OCI-M2 (cell line): Measurements from ENCODE around the gene TINAG.

Experiments
- DNase-seq: peaks from one replicate; lab custom pipeline; 2025; ENCODE audit not compliant: unreplicated experiment; lab: John Stamatoyannopoulos, UW

Gene TINAG

DNA sequence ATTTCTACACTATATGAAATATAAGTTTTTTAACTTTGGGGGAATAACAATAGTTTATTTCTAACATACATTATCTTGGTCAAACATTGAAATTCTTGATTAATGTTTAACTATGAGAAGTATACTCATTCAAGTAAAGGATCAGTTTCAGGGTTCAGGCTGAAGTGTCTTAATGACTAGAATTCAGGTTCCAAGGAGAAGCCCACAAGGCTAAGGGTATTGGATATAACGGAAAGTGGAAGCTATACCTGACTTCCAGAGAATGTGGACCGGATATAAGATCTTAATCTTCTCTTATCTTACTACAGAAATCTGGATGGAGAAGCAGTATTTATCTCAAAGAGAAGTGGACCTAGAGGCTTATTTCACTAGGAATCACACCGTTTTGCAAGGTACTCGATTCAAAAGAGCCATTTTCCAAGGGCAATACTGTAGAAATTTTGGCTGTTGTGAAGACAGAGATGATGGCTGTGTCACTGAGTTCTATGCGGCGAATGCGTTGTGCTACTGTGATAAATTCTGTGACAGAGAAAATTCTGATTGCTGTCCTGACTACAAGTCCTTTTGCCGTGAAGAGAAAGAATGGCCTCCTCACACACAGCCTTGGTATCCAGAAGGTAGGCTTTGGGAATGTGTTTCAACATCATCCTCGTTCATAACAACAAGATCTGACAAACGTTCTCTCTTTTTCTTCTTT, at the start of gene TINAG:
Gene TINAG, plus strand, starts transcription at position 153 of the 697 bp plus-strand sequence. Its CDS starts 110 bp downstream, at position 263.
- DNase-seq, result no peak

- no peak for DNase-seq
Observed at GRCh38 chr6:54260025-54260424, 48.2 kb upstream of the TINAG start.

DNA sequence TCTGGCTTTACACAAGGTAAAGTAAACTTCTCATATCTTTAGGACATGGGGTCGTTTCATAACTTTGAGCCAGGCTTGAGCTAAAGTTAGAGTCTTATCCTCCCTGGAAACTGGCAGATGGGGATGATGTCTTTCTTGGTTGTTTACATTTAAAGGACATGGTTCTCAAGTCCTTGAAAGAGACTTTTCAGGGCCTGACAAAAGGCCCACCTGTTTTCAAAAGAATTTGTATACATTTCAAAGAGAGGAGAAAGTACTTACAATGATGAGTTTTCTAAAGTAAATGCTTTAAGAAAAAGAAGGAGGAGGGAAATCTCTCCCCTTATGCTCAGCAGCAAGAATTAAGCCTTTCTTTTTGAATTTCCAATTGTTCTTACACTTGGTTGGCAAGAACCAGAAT, 45.7 kb upstream of the TINAG start:
- DNase-seq, result no peak

- no peak for DNase-seq
Observed at GRCh38 chr6:54262971-54263370, 45.3 kb upstream of the TINAG start.

GRCh38 chr6:54264581-54265272, 43.5 kb upstream of the TINAG start:
- no peak for DNase-seq

DNA sequence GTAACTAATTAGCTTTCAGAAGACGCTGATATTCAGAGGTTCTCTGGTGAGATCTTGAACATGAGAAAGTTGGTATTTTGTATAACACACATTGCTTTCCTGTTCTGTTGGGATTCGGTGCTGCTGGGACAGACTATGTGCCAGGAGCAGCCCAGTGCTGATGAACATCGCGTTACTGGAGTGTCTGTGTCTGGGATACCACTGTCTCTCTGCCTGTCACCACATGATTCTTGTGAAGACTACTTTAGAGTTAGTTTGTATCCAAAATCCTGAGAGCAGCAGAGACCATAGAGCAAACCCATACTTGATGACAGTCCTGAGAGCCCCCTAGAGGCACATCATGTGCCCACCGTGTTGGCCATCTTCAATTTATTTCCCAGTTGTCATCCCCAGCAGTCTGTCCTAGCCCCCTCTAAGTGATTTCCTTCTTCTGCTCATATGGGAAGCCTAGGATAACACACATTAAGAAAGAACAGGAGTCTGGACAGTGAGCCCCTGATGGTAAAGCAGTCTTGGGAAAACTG, 41.8 kb upstream of the TINAG start:
- DNase-seq, result no peak

DNA sequence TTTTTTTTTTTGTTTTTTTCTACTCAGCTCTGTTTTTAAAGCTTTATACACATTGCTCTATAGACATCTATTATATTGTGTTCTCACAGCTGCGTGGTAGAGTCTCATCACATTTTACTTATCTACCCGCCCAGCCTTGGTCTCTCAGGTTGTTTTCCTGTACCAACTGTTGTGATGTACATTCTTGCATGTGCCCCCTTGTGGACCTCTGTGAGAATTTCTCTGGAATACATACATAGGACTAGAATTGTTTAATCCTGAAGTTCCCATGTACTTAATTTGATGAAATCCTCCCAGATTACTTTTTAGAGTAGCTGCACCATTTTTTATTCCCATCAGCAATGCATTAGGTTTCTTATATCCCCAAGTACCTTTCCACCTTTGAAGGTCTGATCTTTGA, 40.4 kb upstream of the TINAG start:
- no peak for DNase-seq

GRCh38 chr6:54273214-54273820, 34.9 kb upstream of the TINAG start:
- no peak for DNase-seq

DNA sequence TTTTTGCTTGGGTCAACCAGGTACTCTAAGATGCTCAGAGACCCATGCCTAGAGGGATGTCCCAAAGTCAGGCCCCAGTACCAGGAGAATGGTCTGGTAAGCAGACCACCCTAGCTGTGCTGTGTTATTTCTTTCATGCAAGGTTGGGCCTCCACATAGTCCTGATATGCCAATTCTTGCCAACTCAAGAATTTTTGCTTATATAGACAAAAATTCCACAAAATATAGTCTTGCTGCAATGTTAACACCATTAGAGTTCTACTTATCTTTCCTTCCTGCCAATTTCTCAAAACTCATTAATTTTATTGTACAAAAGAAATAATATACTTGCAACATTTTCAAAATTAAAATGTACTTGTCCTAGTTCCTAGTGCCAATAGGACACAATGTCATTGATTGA, 33.9 kb upstream of the TINAG start:
- no peak for DNase-seq

DNA sequence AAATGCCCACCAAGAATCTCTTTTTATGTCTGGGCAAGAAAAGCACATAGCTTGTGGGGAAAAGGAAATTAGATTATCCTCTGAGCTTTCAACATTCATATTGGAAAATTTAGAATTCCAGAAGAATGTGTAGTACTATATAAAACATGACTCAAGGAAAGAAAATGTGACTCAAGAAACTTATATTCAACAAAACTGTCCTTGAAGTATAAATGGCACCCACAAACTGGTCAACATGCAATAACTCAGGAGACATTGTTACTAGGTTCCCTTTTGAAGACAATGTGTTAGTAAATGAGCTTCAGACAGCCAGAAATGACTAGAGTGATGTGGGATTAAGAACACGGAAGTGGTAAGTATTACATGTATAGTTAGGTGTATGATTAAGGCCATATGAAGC, 26.1 kb upstream of the TINAG start:
- DNase-seq, result no peak

- DNase-seq, result no peak
Observed at GRCh38 chr6:54284161-54284860, 23.9 kb upstream of the TINAG start.

GRCh38 chr6:54285595-54285994, 22.6 kb upstream of the TINAG start:
- DNase-seq, result no peak

- no peak for DNase-seq
Observed at GRCh38 chr6:54286141-54286540, 22.1 kb upstream of the TINAG start.

DNA sequence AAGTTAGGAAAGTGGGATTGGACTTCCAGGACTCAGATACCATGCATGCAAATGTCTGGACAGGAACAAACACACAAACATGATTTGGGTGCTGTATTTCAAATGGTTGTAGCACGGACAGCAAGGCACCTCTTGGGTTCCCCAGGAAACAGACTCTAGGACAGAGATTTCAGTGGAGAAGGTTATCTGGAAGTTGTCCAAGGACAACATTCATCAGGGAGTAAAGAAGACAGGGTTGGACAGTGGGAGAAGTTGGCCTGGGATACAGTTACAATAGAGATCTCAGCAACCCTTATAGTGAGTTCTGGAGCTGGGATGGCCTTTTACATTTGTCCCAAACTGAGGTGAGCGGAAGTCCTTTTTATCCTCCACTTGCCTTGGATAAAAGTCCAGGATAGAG, 19.8 kb upstream of the TINAG start:
- no peak for DNase-seq

DNA sequence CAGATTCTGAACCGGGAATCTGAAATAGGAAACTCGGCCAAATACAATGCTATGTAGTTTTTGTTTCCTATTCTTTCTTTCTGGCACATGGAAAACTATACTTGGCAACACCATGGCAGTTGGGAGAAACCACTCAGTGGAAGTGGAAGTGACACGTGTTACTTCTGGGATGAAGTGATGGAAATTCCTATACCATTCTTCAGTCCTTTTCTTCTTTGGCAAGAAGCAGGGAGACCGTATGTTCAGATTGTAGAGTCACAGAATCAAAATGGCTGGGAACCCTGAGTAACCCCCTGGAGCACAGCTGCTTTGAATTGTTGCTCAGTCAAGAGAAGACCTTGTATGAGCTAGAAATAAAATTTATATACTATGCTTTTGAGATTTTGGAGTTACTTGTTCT, 18.8 kb upstream of the TINAG start:
- DNase-seq, result no peak

GRCh38 chr6:54291146-54291545, 17.1 kb upstream of the TINAG start:
- no peak for DNase-seq

DNA sequence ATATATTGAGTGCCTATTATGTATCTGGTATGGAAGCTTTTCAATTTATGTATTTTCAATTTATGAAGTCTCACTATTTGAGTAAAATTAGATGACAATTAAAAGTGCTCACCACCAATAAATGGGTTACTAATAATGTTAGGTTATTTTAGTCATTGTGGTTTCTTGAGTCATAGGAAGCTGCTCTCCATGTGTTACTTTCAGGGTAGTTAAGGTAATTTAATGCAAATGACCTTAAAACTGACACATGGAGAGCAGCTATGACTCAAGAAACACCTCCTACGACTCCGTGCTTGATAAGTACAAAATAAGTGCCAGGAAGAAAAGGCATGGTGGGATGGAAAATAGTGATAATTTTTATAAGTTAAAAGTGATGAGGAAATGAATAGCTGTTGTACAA, 16.5 kb upstream of the TINAG start:
- DNase-seq, result no peak

DNA sequence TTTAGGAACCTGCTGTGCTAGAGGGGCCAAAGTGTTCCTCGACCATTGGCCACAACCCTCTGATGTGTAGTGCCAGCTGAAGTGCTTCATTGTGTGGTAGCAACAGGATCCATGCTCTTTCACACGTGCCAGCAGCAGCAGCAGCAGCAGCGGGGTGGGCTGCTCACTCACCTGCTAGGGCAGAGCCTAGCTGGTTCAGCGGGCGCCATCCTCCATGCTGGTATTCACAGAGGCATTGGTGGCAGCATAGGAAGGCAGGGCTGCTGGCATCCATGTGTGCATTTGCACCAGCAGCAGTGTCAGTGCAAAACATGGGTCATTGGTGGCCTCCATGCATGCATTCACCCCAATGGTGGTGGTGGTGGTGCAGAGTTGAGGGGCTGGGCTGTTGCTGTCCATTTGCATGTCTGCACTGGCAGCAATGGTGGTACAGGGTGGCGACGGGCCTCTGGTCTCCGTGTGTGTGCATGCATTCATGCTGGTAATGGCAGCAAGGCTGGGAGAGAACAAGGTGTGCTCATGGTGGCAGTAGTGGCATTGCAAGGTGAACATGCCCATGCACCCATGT, 13.2 kb upstream of the TINAG start:
- DNase-seq, result no peak

- DNase-seq, result no peak
Observed at GRCh38 chr6:54299542-54300269, 8.5 kb upstream of the TINAG start.

DNA sequence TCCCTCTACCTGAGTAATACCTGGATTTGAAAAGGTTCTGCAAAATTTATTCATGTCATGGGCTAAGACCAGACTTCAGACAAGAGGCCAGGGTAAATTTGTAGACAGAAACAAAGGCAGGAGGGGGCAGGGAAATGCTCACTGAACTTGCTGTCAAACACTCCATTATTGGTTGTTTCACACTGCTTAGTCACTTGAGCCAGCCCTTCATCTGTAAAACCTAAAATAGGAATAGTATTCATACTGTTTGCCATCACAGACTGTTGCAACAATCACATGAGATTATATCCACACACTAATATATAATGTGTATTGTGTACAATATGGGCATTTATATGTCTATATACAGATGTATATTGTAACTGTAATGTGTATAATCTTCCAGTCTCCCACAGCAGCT, 6.5 kb upstream of the TINAG start:
- DNase-seq, result no peak
